ENCODE data around the gene COG8. TPM values are rescaled to one million over a fixed set of nuclear protein-coding genes. Genes with fewer than 3 reads are reported as not detected.

Gene COG8
- total RNA-seq, 1 experiment from 2014 or later, result 49.2 TPM

- Histone ChIP-seq H3K4me1 (ENCODE audit: low read length) (peaks cover 7% of the 10 kb centered on the region), H3K4me3 (ENCODE audit: low read length) (no peak overlapping the region), H4K20me1 (ENCODE audit: insufficient read depth, low read depth, low read length) (peaks cover 17% of the 10 kb centered on the region), H3K27ac (ENCODE audit: low read length) (no peak overlapping the region), H2AFZ (ENCODE audit: low read length) (no peak overlapping the region), H3K36me3 (ENCODE audit: insufficient read depth, low read length) (peaks cover 14% of the 10 kb centered on the region), H3K9ac (ENCODE audit: low read length) (no peak overlapping the region), H3K9me2 (replicated peaks; ENCODE audit: insufficient read depth, low read length) (no peaks in the 10 kb centered on the region), H3K27me3 (ENCODE audit: low read length) (no peaks in the 10 kb centered on the region), H3K9me3 (ENCODE audit: low read length) (no peaks in the 10 kb centered on the region), H3K79me2 (ENCODE audit: low read length) (peaks cover 38% of the 10 kb centered on the region), H3K4me2 (ENCODE audit: low read depth, low read length, poor library complexity, severe bottlenecking) (no peak overlapping the region)
- DNase-seq, result no peak
These were observed 25.9 kb downstream of the COG8 start for GRCh38 chr16:69313469-69313868.

GRCh38 chr16:69311533-69312387, 27.6 kb downstream of the COG8 start:
- no peaks in the 10 kb centered on the region for H3K27me3 ChIP-seq (ENCODE audit: low read length)
- H3K79me2 ChIP-seq (ENCODE audit: low read length), result peaks cover 38% of the 10 kb centered on the region
- peaks cover 7% of the 10 kb centered on the region for H3K4me1 ChIP-seq (ENCODE audit: low read length)
- no peaks in the 10 kb centered on the region for H3K9me3 ChIP-seq (ENCODE audit: low read length)
- DNase-seq, result peak; percentile 80
- no peak overlapping the region; the same call in 1 of the 2 replicates for H2AFZ ChIP-seq (ENCODE audit: low read length)
- H3K4me2 ChIP-seq (ENCODE audit: low read depth, low read length, poor library complexity, severe bottlenecking), result peak overlapping the region; percentile 87
- peak overlapping the region; percentile 60; the same call in 1 of the 2 replicates for H3K27ac ChIP-seq (ENCODE audit: low read length)
- H3K4me3 ChIP-seq (ENCODE audit: low read length), result peak overlapping the region; percentile 84
- H3K9ac ChIP-seq (ENCODE audit: low read length), result peak overlapping the region; percentile 98
- H4K20me1 ChIP-seq (ENCODE audit: insufficient read depth, low read depth, low read length), result peaks cover 17% of the 10 kb centered on the region
- H3K9me2 ChIP-seq (replicated peaks; ENCODE audit: insufficient read depth, low read length), result no peaks in the 10 kb centered on the region
- peaks cover 14% of the 10 kb centered on the region for H3K36me3 ChIP-seq (ENCODE audit: insufficient read depth, low read length)

GRCh38 chr16:69310653-69311532, 28.5 kb downstream of the COG8 start, which contains the start of gene VPS4A:
VPS4A (plus strand) TSS chr16:69311350; CDS start chr16:69311512, 162 bp downstream.
- peaks cover 9% of the 10 kb centered on the region; the same call in 1 of the 2 replicates for H3K36me3 ChIP-seq (ENCODE audit: insufficient read depth, low read length)
- peak within 1 kb of the TSS; percentile 60; the same call in 1 of the 2 replicates for H3K27ac ChIP-seq (ENCODE audit: low read length)
- DNase-seq, result peak; percentile 98
- no peaks in the 10 kb centered on the region for H3K27me3 ChIP-seq (ENCODE audit: low read length)
- peak within 1 kb of the TSS; percentile 87 for H3K4me2 ChIP-seq (ENCODE audit: low read depth, low read length, poor library complexity, severe bottlenecking)
- H3K9ac ChIP-seq (ENCODE audit: low read length), result peak within 1 kb of the TSS; percentile 98
- peaks cover 7% of the 10 kb centered on the region for H3K4me1 ChIP-seq (ENCODE audit: low read length)
- no peaks in the 10 kb centered on the region for H3K9me2 ChIP-seq (replicated peaks; ENCODE audit: insufficient read depth, low read length)
- H2AFZ ChIP-seq (ENCODE audit: low read length), result no peak within 1 kb of the TSS; the same call in 1 of the 2 replicates
- H3K4me3 ChIP-seq (ENCODE audit: low read length), result peak within 1 kb of the TSS; percentile 84
- peaks cover 17% of the 10 kb centered on the region for H4K20me1 ChIP-seq (ENCODE audit: insufficient read depth, low read depth, low read length)
- no peaks in the 10 kb centered on the region for H3K9me3 ChIP-seq (ENCODE audit: low read length)
- peaks cover 38% of the 10 kb centered on the region for H3K79me2 ChIP-seq (ENCODE audit: low read length)

- H3K9me3 ChIP-seq (ENCODE audit: low read length), result no peaks in the 10 kb centered on the region
- no peak overlapping the region for H3K9ac ChIP-seq (ENCODE audit: low read length)
- H3K79me2 ChIP-seq (ENCODE audit: low read length), result peaks cover 33% of the 10 kb centered on the region
- no peaks in the 10 kb centered on the region for H3K27me3 ChIP-seq (ENCODE audit: low read length)
- H3K4me3 ChIP-seq (ENCODE audit: low read length), result no peak overlapping the region
- H2AFZ ChIP-seq (ENCODE audit: low read length), result no peak overlapping the region
- H3K27ac ChIP-seq (ENCODE audit: low read length), result no peak overlapping the region
- no peak for DNase-seq
- no peaks in the 10 kb centered on the region for H3K9me2 ChIP-seq (replicated peaks; ENCODE audit: insufficient read depth, low read length)
- no peak overlapping the region for H3K4me2 ChIP-seq (ENCODE audit: low read depth, low read length, poor library complexity, severe bottlenecking)
- peaks cover 14% of the 10 kb centered on the region for H4K20me1 ChIP-seq (ENCODE audit: insufficient read depth, low read depth, low read length)
- peaks cover 15% of the 10 kb centered on the region for H3K4me1 ChIP-seq (ENCODE audit: low read length)
- H3K36me3 ChIP-seq (ENCODE audit: insufficient read depth, low read length), result peaks cover 10% of the 10 kb centered on the region; the same call in 1 of the 2 replicates
These were observed 30.0 kb downstream of the COG8 start for GRCh38 chr16:69309316-69309715.

GRCh38 chr16:69307856-69308255, 31.5 kb downstream of the COG8 start:
- H3K4me1 ChIP-seq (ENCODE audit: low read length), result peaks cover 15% of the 10 kb centered on the region
- peaks cover 8% of the 10 kb centered on the region; the same call in 1 of the 2 replicates for H3K36me3 ChIP-seq (ENCODE audit: insufficient read depth, low read length)
- no peaks in the 10 kb centered on the region for H3K9me3 ChIP-seq (ENCODE audit: low read length)
- no peaks in the 10 kb centered on the region for H3K27me3 ChIP-seq (ENCODE audit: low read length)
- peaks cover 7% of the 10 kb centered on the region for H4K20me1 ChIP-seq (ENCODE audit: insufficient read depth, low read depth, low read length)
- no peak overlapping the region for H3K9ac ChIP-seq (ENCODE audit: low read length)
- H3K4me2 ChIP-seq (ENCODE audit: low read depth, low read length, poor library complexity, severe bottlenecking), result no peak overlapping the region
- H3K4me3 ChIP-seq (ENCODE audit: low read length), result no peak overlapping the region
- H3K79me2 ChIP-seq (ENCODE audit: low read length), result peaks cover 18% of the 10 kb centered on the region
- no peaks in the 10 kb centered on the region for H3K9me2 ChIP-seq (replicated peaks; ENCODE audit: insufficient read depth, low read length)
- DNase-seq, result no peak
- no peak overlapping the region for H2AFZ ChIP-seq (ENCODE audit: low read length)
- no peak overlapping the region for H3K27ac ChIP-seq (ENCODE audit: low read length)

GRCh38 chr16:69307091-69307490, 32.3 kb downstream of the COG8 start:
- peaks cover 3% of the 10 kb centered on the region for H4K20me1 ChIP-seq (ENCODE audit: insufficient read depth, low read depth, low read length)
- peaks cover 12% of the 10 kb centered on the region for H3K4me1 ChIP-seq (ENCODE audit: low read length)
- H3K9me2 ChIP-seq (replicated peaks; ENCODE audit: insufficient read depth, low read length), result no peaks in the 10 kb centered on the region
- H3K27ac ChIP-seq (ENCODE audit: low read length), result no peak overlapping the region
- H3K4me2 ChIP-seq (ENCODE audit: low read depth, low read length, poor library complexity, severe bottlenecking), result no peak overlapping the region
- no peak overlapping the region for H3K4me3 ChIP-seq (ENCODE audit: low read length)
- DNase-seq, result no peak
- H3K9ac ChIP-seq (ENCODE audit: low read length), result no peak overlapping the region
- H3K27me3 ChIP-seq (ENCODE audit: low read length), result no peaks in the 10 kb centered on the region
- H3K36me3 ChIP-seq (ENCODE audit: insufficient read depth, low read length), result peaks cover 8% of the 10 kb centered on the region; the same call in 1 of the 2 replicates
- no peak overlapping the region for H2AFZ ChIP-seq (ENCODE audit: low read length)
- no peaks in the 10 kb centered on the region for H3K9me3 ChIP-seq (ENCODE audit: low read length)
- H3K79me2 ChIP-seq (ENCODE audit: low read length), result peaks cover 12% of the 10 kb centered on the region

GRCh38 chr16:69306031-69306430, 33.3 kb downstream of the COG8 start:
- Histone ChIP-seq H2AFZ (ENCODE audit: low read length) (no peak overlapping the region), H3K4me1 (ENCODE audit: low read length) (peaks cover 11% of the 10 kb centered on the region), H3K9ac (ENCODE audit: low read length) (no peak overlapping the region), H3K9me3 (ENCODE audit: low read length) (no peaks in the 10 kb centered on the region), H3K79me2 (ENCODE audit: low read length) (0 out of 2 replicates have a peak, but pooled peaks cover 3% of the 10 kb centered on the region), H3K4me3 (ENCODE audit: low read length) (no peak overlapping the region), H3K9me2 (replicated peaks; ENCODE audit: insufficient read depth, low read length) (no peaks in the 10 kb centered on the region), H3K27ac (ENCODE audit: low read length) (no peak overlapping the region), H3K4me2 (ENCODE audit: low read depth, low read length, poor library complexity, severe bottlenecking) (no peak overlapping the region), H3K27me3 (ENCODE audit: low read length) (no peaks in the 10 kb centered on the region), H4K20me1 (ENCODE audit: insufficient read depth, low read depth, low read length) (no peaks in the 10 kb centered on the region), H3K36me3 (ENCODE audit: insufficient read depth, low read length) (peaks cover 12% of the 10 kb centered on the region; the same call in 1 of the 2 replicates)
- DNase-seq, result no peak

Measured in Karpas-422 (cell line).